GM18498 (cell line): ENCODE results near the gene NDUFAB1.
"Not testable (repeated sequence)": the region's sequence is repeated elsewhere in the genome, so short reads cannot be mapped to it uniquely, and the experiment has no call there.

Experiments
- ATAC-seq: cut with Tn5 transposase; IDR thresholded peaks from one replicate; pipeline ENCODE4 v1.9.1; 2021; ENCODE audit warnings: mild to moderate bottlenecking, moderate library complexity; ENCODE audit not compliant: unreplicated experiment

Gene NDUFAB1

GRCh38 chr16:23595951-23596720, at the start of gene NDUFAB1:
Gene NDUFAB1, minus strand, starts transcription at chr16:23596316. Its CDS starts 26 bp downstream, at chr16:23596290.
- peak; percentile 96 for ATAC-seq

GRCh38 chr16:23642246-23642774, 46.2 kb upstream of the NDUFAB1 start:
- no peak for ATAC-seq

GRCh38 chr16:23640931-23641765, 45.0 kb upstream of the NDUFAB1 start, which contains the start of the genes DCTN5 and PALB2:
Gene DCTN5, plus strand, starts transcription at chr16:23641466. Its CDS starts 77 bp downstream, at chr16:23641543.
Gene PALB2, minus strand, starts transcription at chr16:23641310. Its CDS starts 153 bp downstream, at chr16:23641157.
- ATAC-seq, result peak; percentile 94

- ATAC-seq, result no peak
Observed at GRCh38 chr16:23640615-23640930, 44.5 kb upstream of the NDUFAB1 start.

GRCh38 chr16:23635958-23636357, 39.8 kb upstream of the NDUFAB1 start:
- ATAC-seq, result no peak

- ATAC-seq, result no peak
Observed at GRCh38 chr16:23634461-23635036, 38.4 kb upstream of the NDUFAB1 start.

GRCh38 chr16:23631874-23632273, 35.8 kb upstream of the NDUFAB1 start:
- ATAC-seq, result not testable (repeated sequence)

GRCh38 chr16:23629516-23629915, 33.4 kb upstream of the NDUFAB1 start:
- no peak for ATAC-seq

GRCh38 chr16:23624092-23624491, 28.0 kb upstream of the NDUFAB1 start:
- no peak for ATAC-seq

GRCh38 chr16:23615805-23616204, 19.7 kb upstream of the NDUFAB1 start:
- ATAC-seq, result no peak

- no peak for ATAC-seq
Observed at GRCh38 chr16:23611936-23612335, 15.8 kb upstream of the NDUFAB1 start.

GRCh38 chr16:23610905-23611304, 14.8 kb upstream of the NDUFAB1 start:
- not testable (repeated sequence) for ATAC-seq

GRCh38 chr16:23609929-23610328, 13.8 kb upstream of the NDUFAB1 start:
- ATAC-seq, result no peak

- no peak for ATAC-seq
Observed at GRCh38 chr16:23608194-23608593, 12.1 kb upstream of the NDUFAB1 start.

- ATAC-seq, result no peak
Observed at GRCh38 chr16:23607726-23608125, 11.6 kb upstream of the NDUFAB1 start.

GRCh38 chr16:23597003-23597756, 1.1 kb upstream of the NDUFAB1 start:
- no peak for ATAC-seq

- ATAC-seq, result no peak
Observed at GRCh38 chr16:23595246-23595950, 718 bp downstream of the NDUFAB1 start.

GRCh38 chr16:23594186-23594585, 1.9 kb downstream of the NDUFAB1 start:
- ATAC-seq, result no peak

GRCh38 chr16:23590181-23590580, 5.9 kb downstream of the NDUFAB1 start:
- ATAC-seq, result no peak

GRCh38 chr16:23587726-23588125, 8.4 kb downstream of the NDUFAB1 start:
- ATAC-seq, result no peak
